Subcutaneous adipose tissue (tissue), 4 donors: ENCODE results near the gene NUP155. TPM values are rescaled to one million over a fixed set of nuclear protein-coding genes. Genes with fewer than 3 reads are reported as not detected.
"Not testable (repeated sequence)": the region's sequence is repeated elsewhere in the genome, so short reads cannot be mapped to it uniquely, and the experiment has no call there.

Source experiments
- CTCF ChIP-seq: fragments of 450-650 bp; IDR thresholded peaks from one replicate; pipeline ENCODE4 v1.5.1; 2016; ENCODE audit warnings: low read depth, mild to moderate bottlenecking, control low read depth, antibody characterized with exemption, moderate library complexity
- total RNA-seq, 4 donors: library from RNA; depleted of rRNA; stranded (reverse); fragments of >200 nt; gene quantifications; one replicate each; pipeline ENCODE4 v1.1.0, GENCODE V29; 2016

The NUP155 gene
- total RNA-seq = 10 to 100 TPM; 17.9 to 28.5 (median 20.0) TPM

GRCh38 chr5:37370864-37371726 lies at the start of gene NUP155:
Gene NUP155, minus strand, starts transcription at chr5:37371106. Its CDS starts 129 bp downstream, at chr5:37370977.
- TF ChIP-seq CTCF = no peak

- no peak for TF ChIP-seq CTCF
Observed at GRCh38 chr5:37417347-37417746, 46.4 kb upstream of the NUP155 start.

GRCh38 chr5:37412515-37412914 lies 41.6 kb upstream of the NUP155 start:
- TF ChIP-seq CTCF = no peak

GRCh38 chr5:37400501-37400900 lies 29.6 kb upstream of the NUP155 start:
- no peak for TF ChIP-seq CTCF

DNA sequence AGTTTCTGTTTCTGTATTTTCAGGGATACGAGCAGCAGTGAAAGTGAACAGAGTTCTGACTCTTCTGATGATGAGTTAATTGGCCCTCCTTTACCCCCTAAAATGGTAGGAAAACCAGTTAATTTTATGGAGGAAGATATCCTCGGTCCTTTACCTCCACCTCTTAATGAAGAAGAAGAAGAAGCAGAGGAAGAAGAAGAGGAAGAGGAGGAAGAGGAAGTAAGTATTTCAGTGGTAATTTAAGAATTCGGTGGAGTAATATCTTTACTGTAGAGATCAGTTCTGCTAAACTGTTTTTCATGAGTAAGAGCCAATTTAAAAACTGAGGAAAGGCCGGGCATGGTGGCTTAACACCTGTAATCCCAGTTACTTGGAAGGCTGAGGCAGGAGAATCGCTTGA lies 25.4 kb upstream of the NUP155 start:
- no peak for TF ChIP-seq CTCF

- no peak for TF ChIP-seq CTCF
Observed at GRCh38 chr5:37391591-37391990, 20.7 kb upstream of the NUP155 start.

- TF ChIP-seq CTCF = not testable (repeated sequence)
Observed at GRCh38 chr5:37379100-37379628, 8.3 kb upstream of the NUP155 start, which contains the start of gene WDR70. Gene WDR70, plus strand, starts transcription at chr5:37379318. Its CDS starts 50 bp downstream, at chr5:37379368.
